ENCODE data around the gene VTCN1.
A peak's percentile ranks its signal among the peaks of the same experiment; 100 is the strongest.
"Not testable (repeated sequence)": the region's sequence is repeated elsewhere in the genome, so short reads cannot be mapped to it uniquely, and the experiment has no call there.

Gene VTCN1

GRCh38 chr1:117121589-117122329 is 89.0 kb downstream of the VTCN1 start, which contains the start of gene TRIM45:
Gene TRIM45, minus strand, starts transcription at chr1:117121749. Its CDS starts 548 bp downstream, at chr1:117121201.
- peak; percentile 85 for DNase-seq

- DNase-seq, result no peak
Measured at GRCh38 chr1:117120774-117121588, 89.7 kb downstream of the VTCN1 start.

- not testable (repeated sequence) for DNase-seq
Measured at GRCh38 chr1:117119144-117119543, 91.6 kb downstream of the VTCN1 start.

- no peak for DNase-seq
Measured at GRCh38 chr1:117118137-117118536, 92.6 kb downstream of the VTCN1 start.

- DNase-seq, result no peak
Measured at GRCh38 chr1:117117697-117118096, 93.0 kb downstream of the VTCN1 start.

- DNase-seq, result no peak
Measured at GRCh38 chr1:117116784-117117130, 94.0 kb downstream of the VTCN1 start.

GRCh38 chr1:117116090-117116783 is 94.5 kb downstream of the VTCN1 start:
- no peak for DNase-seq

GRCh38 chr1:117114877-117115276 is 95.8 kb downstream of the VTCN1 start:
- no peak for DNase-seq

GRCh38 chr1:117113199-117113598 is 97.5 kb downstream of the VTCN1 start:
- DNase-seq, result no peak

GRCh38 chr1:117112047-117112717 is 98.5 kb downstream of the VTCN1 start:
- no peak for DNase-seq

- no peak for DNase-seq
Measured at GRCh38 chr1:117110774-117111173, 100.0 kb downstream of the VTCN1 start.

GRCh38 chr1:117107364-117107763 is 103.4 kb downstream of the VTCN1 start:
- DNase-seq, result no peak

GRCh38 chr1:117106478-117106877 is 104.2 kb downstream of the VTCN1 start:
- DNase-seq, result no peak

GRCh38 chr1:117105722-117106121 is 105.0 kb downstream of the VTCN1 start:
- DNase-seq, result no peak

- DNase-seq, result no peak
Measured at GRCh38 chr1:117104986-117105385, 105.7 kb downstream of the VTCN1 start.

- DNase-seq, result not testable (repeated sequence)
Measured at GRCh38 chr1:117101858-117102257, 108.9 kb downstream of the VTCN1 start.

- DNase-seq, result no peak
Measured at GRCh38 chr1:117101334-117101733, 109.4 kb downstream of the VTCN1 start.

- DNase-seq, result no peak
Measured at GRCh38 chr1:117098287-117098890, 112.3 kb downstream of the VTCN1 start.

GRCh38 chr1:117097443-117097842 is 113.3 kb downstream of the VTCN1 start:
- no peak for DNase-seq

- no peak for DNase-seq
Measured at GRCh38 chr1:117096951-117097408, 113.7 kb downstream of the VTCN1 start.

GRCh38 chr1:117094841-117095604 is 115.7 kb downstream of the VTCN1 start:
- DNase-seq, result no peak

Data from CD4-positive, alpha-beta T cell treated with Interferon gamma for 1 hour (primary cell).